Activated naive CD8-positive, alpha-beta T cell treated with anti-CD3 and anti-CD28 coated beads, Interleukin-2, amount 10 ng/mL, durations not matched to agents 7 days and 5 days (primary cell): ENCODE data around the gene SLC32A1. TPM values are rescaled to one million over a fixed set of nuclear protein-coding genes. Genes with fewer than 3 reads are reported as not detected.

Source experiments
- ATAC-seq: fragments of 150-1000 bp; cut with Tn5 transposase; one replicate; pipeline ENCODE4 v1.10.0; 2021; ENCODE audit warnings: low read depth, moderate library complexity
- POLR2A ChIA-PET: fragments of 350-600 bp; sonication (Branson Sonifier 250); formaldehyde crosslinking; loops from one replicate; lab custom pipeline; 2021; ENCODE audit warnings: antibody characterized with exemption; lab: Charles Lee
- DNase-seq: peaks from one replicate; pipeline ENCODE4 v3.0.0; 2021
- H3K27ac Mint-ChIP-seq: one replicate; pipeline ENCODE4 v1.8.0; 2022; ENCODE audit warnings: mild to moderate bottlenecking, mixed read lengths
- H3K27me3 Mint-ChIP-seq: one replicate; pipeline ENCODE4 v1.8.0; 2022; ENCODE audit warnings: mild to moderate bottlenecking, moderate library complexity, mixed read lengths
- H3K36me3 Mint-ChIP-seq: one replicate; pipeline ENCODE4 v1.8.0; 2021; ENCODE audit warnings: mild to moderate bottlenecking, mixed read lengths
- H3K4me1 Mint-ChIP-seq: one replicate; pipeline ENCODE4 v1.8.0; 2021; ENCODE audit warnings: mixed read lengths
- H3K4me3 Mint-ChIP-seq: one replicate; pipeline ENCODE4 v1.8.0; 2022; ENCODE audit warnings: mild to moderate bottlenecking, moderate library complexity, mixed read lengths
- H3K9me3 Mint-ChIP-seq: one replicate; pipeline ENCODE4 v1.8.0; 2021; ENCODE audit warnings: mixed read lengths
- total RNA-seq, 2 experiments: library from RNA; stranded (reverse); gene quantifications; one replicate each; pipeline ENCODE4 v1.2.3, GENCODE V29; 2021

The SLC32A1 gene
- total RNA-seq, 2 experiments from 2014 or later, result not detected

- H3K4me1 Mint-ChIP-seq, result peaks cover 35% of the 10 kb centered on the region
- H3K36me3 Mint-ChIP-seq, result peaks cover 3% of the 10 kb centered on the region
- H3K27me3 Mint-ChIP-seq, result peaks cover 86% of the 10 kb centered on the region
- peak overlapping the region; percentile 63 for H3K27ac Mint-ChIP-seq
- no peak for ATAC-seq
- peak overlapping the region; percentile 35 for H3K4me3 Mint-ChIP-seq
- POLR2A ChIA-PET, result interaction anchor here (0.9 kb wide), 1 partner anchor 19 kb away, joined by 3 read pairs; no protein-coding TSS in a partner anchor
- no peaks in the 10 kb centered on the region for H3K9me3 Mint-ChIP-seq
- DNase-seq, result peak; percentile 45
Observed at GRCh38 chr20:38728911-38729642, 4.8 kb downstream of the SLC32A1 start.

GRCh38 chr20:38729767-38730166 is 5.5 kb downstream of the SLC32A1 start:
- Mint-ChIP-seq H3K9me3 (no peaks in the 10 kb centered on the region), H3K4me1 (peaks cover 35% of the 10 kb centered on the region), H3K36me3 (peaks cover 3% of the 10 kb centered on the region), H3K27ac (no peak overlapping the region), H3K4me3 (no peak overlapping the region), H3K27me3 (peaks cover 87% of the 10 kb centered on the region)
- ATAC-seq (no peak), DNase-seq (no peak)
- POLR2A ChIA-PET, result no interaction called here

- POLR2A ChIA-PET, result interaction anchor here (1.0 kb wide), 1 partner anchor 196 kb away, joined by 4 read pairs; the partner anchor contains the start of gene FAM83D
- H3K4me1 Mint-ChIP-seq, result peaks cover 32% of the 10 kb centered on the region
- DNase-seq, result peak; percentile 39
Observed at GRCh38 chr20:38730167-38730988, 6.1 kb downstream of the SLC32A1 start.

GRCh38 chr20:38730989-38731737 is 6.9 kb downstream of the SLC32A1 start:
- peak; percentile 61 for ATAC-seq
- Mint-ChIP-seq H3K4me3 (peak overlapping the region; percentile 42), H3K27me3 (peaks cover 88% of the 10 kb centered on the region), H3K27ac (peak overlapping the region; percentile 32), H3K4me1 (peaks cover 27% of the 10 kb centered on the region), H3K9me3 (no peaks in the 10 kb centered on the region), H3K36me3 (peaks cover 3% of the 10 kb centered on the region)
- DNase-seq, result peak; percentile 85
- POLR2A ChIA-PET, result interaction anchor here (1.0 kb wide), 1 partner anchor 195 kb away, joined by 4 read pairs; the partner anchor contains the start of gene FAM83D

More at GRCh38 chr20:38730167-38730988, 6.1 kb downstream of the SLC32A1 start:
- Mint-ChIP-seq H3K36me3 (peaks cover 3% of the 10 kb centered on the region), H3K9me3 (no peaks in the 10 kb centered on the region), H3K27ac (peak overlapping the region; percentile 32), H3K4me3 (peak overlapping the region; percentile 42), H3K27me3 (peaks cover 89% of the 10 kb centered on the region)
- ATAC-seq, result no peak

GRCh38 chr20:38731738-38732113 is 7.4 kb downstream of the SLC32A1 start:
- H3K36me3 Mint-ChIP-seq, result peaks cover 3% of the 10 kb centered on the region
- ATAC-seq, result no peak
- H3K4me3 Mint-ChIP-seq, result peak overlapping the region; percentile 42
- DNase-seq, result no peak
- H3K27me3 Mint-ChIP-seq, result peaks cover 89% of the 10 kb centered on the region
- no peak overlapping the region for H3K27ac Mint-ChIP-seq
- POLR2A ChIA-PET, result no interaction called here
- H3K9me3 Mint-ChIP-seq, result no peaks in the 10 kb centered on the region
- H3K4me1 Mint-ChIP-seq, result peaks cover 23% of the 10 kb centered on the region

GRCh38 chr20:38732981-38733380 is 8.7 kb downstream of the SLC32A1 start:
- Mint-ChIP-seq H3K27me3 (peaks cover 87% of the 10 kb centered on the region), H3K4me1 (peaks cover 16% of the 10 kb centered on the region), H3K9me3 (no peaks in the 10 kb centered on the region), H3K4me3 (no peak overlapping the region), H3K27ac (no peak overlapping the region), H3K36me3 (no peaks in the 10 kb centered on the region)
- DNase-seq, result no peak
- POLR2A ChIA-PET, result no interaction called here
- ATAC-seq, result no peak

GRCh38 chr20:38735172-38735571 is 10.9 kb downstream of the SLC32A1 start:
- H3K4me1 Mint-ChIP-seq, result peaks cover 7% of the 10 kb centered on the region
- DNase-seq (no peak), ATAC-seq (no peak)
- POLR2A ChIA-PET, result no interaction called here
- H3K4me3 Mint-ChIP-seq, result no peak overlapping the region
- no peaks in the 10 kb centered on the region for H3K36me3 Mint-ChIP-seq
- H3K9me3 Mint-ChIP-seq, result no peaks in the 10 kb centered on the region
- H3K27ac Mint-ChIP-seq, result no peak overlapping the region
- H3K27me3 Mint-ChIP-seq, result peaks cover 79% of the 10 kb centered on the region

- ATAC-seq (no peak), DNase-seq (no peak)
- H3K36me3 Mint-ChIP-seq, result no peaks in the 10 kb centered on the region
- no peak overlapping the region for H3K27ac Mint-ChIP-seq
- no peak overlapping the region for H3K4me3 Mint-ChIP-seq
- POLR2A ChIA-PET, result no interaction called here
- no peaks in the 10 kb centered on the region for H3K9me3 Mint-ChIP-seq
- no peaks in the 10 kb centered on the region for H3K4me1 Mint-ChIP-seq
- peaks cover 78% of the 10 kb centered on the region for H3K27me3 Mint-ChIP-seq
Observed at GRCh38 chr20:38737887-38738286, 13.6 kb downstream of the SLC32A1 start.

- DNase-seq (no peak), ATAC-seq (no peak)
- Mint-ChIP-seq H3K36me3 (peaks cover 3% of the 10 kb centered on the region), H3K27me3 (peaks cover 23% of the 10 kb centered on the region), H3K4me3 (no peak overlapping the region), H3K27ac (no peak overlapping the region), H3K4me1 (peaks cover 17% of the 10 kb centered on the region), H3K9me3 (no peaks in the 10 kb centered on the region)
- POLR2A ChIA-PET, result no interaction called here
Observed at GRCh38 chr20:38745757-38746156, 21.5 kb downstream of the SLC32A1 start.

GRCh38 chr20:38747495-38748096 is 23.3 kb downstream of the SLC32A1 start:
- POLR2A ChIA-PET, result interaction anchor here (0.6 to 1.0 kb wide), 2 partner anchors 19 to 58 kb away, joined by 3 to 5 read pairs; partner anchors contain the start of gene PPP1R16B
- H3K36me3 Mint-ChIP-seq, result peaks cover 3% of the 10 kb centered on the region
- H3K4me1 Mint-ChIP-seq, result peaks cover 18% of the 10 kb centered on the region
- H3K4me3 Mint-ChIP-seq, result peak overlapping the region; percentile 99
- DNase-seq (peak; percentile 31), ATAC-seq (no peak)
- peak overlapping the region; percentile 98 for H3K27ac Mint-ChIP-seq
- no peaks in the 10 kb centered on the region for H3K9me3 Mint-ChIP-seq
- H3K27me3 Mint-ChIP-seq, result peaks cover 7% of the 10 kb centered on the region

- H3K27me3 Mint-ChIP-seq, result peaks cover 5% of the 10 kb centered on the region
- DNase-seq, result peak; percentile 99
- H3K36me3 Mint-ChIP-seq, result peaks cover 5% of the 10 kb centered on the region
- no peaks in the 10 kb centered on the region for H3K9me3 Mint-ChIP-seq
- POLR2A ChIA-PET, result interaction anchor here (0.6 to 1.0 kb wide), 4 partner anchors 19 to 127 kb away, joined by 3 to 5 read pairs (median 4); partner anchors contain the start of gene PPP1R16B
- H3K4me3 Mint-ChIP-seq, result peak within 1 kb of the TSS; percentile 99
- H3K4me1 Mint-ChIP-seq, result peaks cover 18% of the 10 kb centered on the region
- H3K27ac Mint-ChIP-seq, result peak within 1 kb of the TSS; percentile 98
- peak; percentile 88 for ATAC-seq
Observed at GRCh38 chr20:38748097-38748860, 24.0 kb downstream of the SLC32A1 start, which contains the start of gene ACTR5. TSS of gene ACTR5 (plus strand) at chr20:38748460. CDS start at chr20:38748479, 19 bp downstream.

- Mint-ChIP-seq H3K36me3 (peaks cover 5% of the 10 kb centered on the region), H3K27me3 (peaks cover 5% of the 10 kb centered on the region), H3K27ac (peak overlapping the region; percentile 87), H3K9me3 (no peaks in the 10 kb centered on the region), H3K4me3 (peak overlapping the region; percentile 94), H3K4me1 (peaks cover 18% of the 10 kb centered on the region)
- POLR2A ChIA-PET, result interaction anchor here (0.8 kb wide), 2 partner anchors 57 to 126 kb away, joined by 3 to 4 read pairs; partner anchors contain the start of gene PPP1R16B
- DNase-seq (no peak), ATAC-seq (peak; percentile 35)
Observed at GRCh38 chr20:38748861-38749149, 24.5 kb downstream of the SLC32A1 start.
